GM19035 (cell line): ENCODE measurements around the gene PDP2.
A peak's percentile ranks its signal among the peaks of the same experiment; 100 is the strongest.
"Not testable (repeated sequence)": the region's sequence is repeated elsewhere in the genome, so short reads cannot be mapped to it uniquely, and the experiment has no call there.

Experiments used
- ATAC-seq: cut with Tn5 transposase; IDR thresholded peaks from one replicate; pipeline ENCODE4 v1.9.1; 2021; ENCODE audit not compliant: unreplicated experiment

PDP2 gene

DNA sequence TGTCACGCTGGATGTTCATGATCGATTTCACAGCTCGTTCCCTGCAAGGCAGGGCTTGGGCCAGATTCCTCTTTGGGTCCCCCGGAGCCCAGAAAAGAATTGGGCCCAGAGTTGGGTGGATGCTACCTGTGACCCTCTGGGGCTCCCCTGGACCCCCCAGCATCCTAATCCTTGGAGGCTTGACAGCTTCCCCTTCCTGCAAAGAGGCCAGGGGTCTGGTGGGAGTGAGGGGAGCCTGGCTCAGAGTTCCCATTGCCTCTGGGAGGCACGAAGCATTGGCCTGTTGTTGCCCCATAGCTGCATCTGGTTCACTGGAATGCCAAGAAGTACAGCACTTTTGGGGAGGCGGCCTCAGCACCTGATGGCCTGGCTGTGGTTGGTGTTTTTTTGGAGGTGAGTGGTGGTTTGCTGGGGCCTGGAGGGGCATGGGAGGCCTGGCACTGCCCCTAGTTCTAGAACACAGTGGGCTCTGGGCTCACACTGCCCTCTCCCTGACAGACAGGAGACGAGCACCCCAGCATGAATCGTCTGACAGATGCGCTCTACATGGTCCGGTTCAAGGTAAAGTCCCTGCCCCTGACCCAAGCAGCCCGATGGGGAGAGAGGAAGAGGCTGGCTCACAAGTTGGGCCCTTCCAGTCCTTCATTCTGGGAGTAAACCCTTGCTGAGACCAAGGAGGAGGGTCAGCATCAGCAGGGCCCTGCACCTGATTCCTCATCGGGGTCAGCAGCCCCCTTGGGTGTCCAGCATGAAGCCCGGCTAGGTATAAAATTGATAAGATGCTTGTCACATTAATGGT, 28.9 kb upstream of the PDP2 start:
- ATAC-seq, result no peak

DNA sequence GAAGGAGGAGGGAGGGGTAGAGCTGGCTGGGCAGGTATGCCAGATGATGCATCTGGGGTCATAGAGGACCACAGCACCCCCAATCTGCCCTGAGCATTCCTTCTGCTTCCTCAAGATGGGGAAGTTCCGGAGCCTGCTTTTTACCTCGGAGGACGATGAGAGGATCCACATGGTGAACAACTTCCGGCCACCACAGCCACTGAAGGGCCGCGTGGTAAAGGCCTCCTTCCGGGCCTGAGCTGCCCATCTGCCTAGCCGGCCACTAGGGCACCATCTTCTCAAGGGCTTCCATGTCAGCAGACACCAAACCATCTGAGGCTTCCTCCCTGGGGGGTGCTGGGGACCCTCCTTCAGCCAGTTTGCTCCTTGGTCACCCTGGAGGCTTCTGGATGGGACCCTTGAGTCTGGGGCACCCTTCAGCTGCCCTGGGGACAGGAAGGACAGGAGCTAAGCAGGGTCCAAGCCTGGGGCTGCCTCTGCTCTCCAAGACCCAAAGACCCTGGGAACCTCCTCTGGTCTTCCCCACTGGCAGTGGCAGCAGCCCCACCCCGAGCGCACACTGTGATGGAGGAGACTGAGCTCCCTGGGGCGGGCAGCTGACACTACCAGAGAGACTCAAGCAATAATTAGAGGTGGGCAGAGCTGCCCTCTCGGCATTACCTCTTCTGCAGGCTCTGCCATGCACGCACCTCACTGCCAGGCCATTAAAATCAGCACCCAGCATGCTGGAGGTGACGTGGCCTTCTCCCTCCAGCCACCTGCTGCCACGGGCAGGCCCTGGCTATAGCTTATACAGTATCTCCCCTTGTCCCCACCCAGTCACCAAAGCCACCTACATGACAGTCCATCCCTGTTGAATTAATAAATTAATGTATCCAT, 26.8 kb upstream of the PDP2 start:
- no peak for ATAC-seq

DNA sequence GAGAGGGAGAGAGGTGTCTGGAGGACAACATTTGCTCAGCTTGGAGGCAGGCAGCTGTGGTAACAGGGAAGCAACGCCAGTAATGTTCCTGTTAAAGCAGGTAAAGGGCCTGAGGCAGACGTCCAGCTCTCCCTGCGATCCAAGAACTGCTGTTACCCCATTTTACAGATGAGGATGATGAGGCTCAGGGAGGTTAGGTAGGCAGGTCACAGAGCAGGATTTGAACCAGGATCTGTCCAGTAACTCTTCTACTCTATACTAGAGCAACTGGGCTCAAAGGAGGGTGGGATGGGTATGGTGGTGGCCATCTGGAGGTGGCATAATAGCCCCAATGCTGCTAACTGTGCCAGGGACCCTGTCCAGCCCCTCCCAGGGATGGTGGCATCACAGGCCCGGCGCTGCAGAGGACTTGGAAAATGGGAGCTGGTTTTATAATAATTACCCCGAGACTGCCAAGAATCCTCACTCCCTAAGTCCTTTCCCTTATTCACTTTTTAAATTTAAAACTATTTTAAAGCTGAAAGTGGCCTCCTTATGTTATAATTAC, 24.1 kb upstream of the PDP2 start:
- no peak for ATAC-seq

DNA sequence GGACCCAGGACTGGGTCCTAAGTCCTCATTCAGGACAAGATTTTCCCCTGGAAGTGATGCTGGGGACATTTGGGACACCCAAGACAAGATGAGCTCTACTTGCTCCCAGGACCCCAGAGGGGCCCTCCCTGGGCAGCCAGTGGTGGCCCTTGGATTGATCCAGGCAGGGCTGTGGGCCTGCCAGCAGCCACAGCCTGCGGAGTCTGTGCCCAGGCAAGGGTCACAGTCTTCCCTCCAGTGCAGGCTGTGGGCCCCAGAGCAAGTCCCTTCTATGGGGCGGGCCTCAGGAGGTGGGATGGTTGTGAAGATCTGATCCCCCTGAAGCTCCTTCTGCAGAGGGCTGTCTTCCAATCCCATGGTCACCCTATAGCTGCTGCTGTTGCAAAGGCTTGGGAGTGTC, 23.5 kb upstream of the PDP2 start:
- ATAC-seq, result no peak

GRCh38 chr16:66857437-66857836, 22.9 kb upstream of the PDP2 start:
- ATAC-seq, result no peak

DNA sequence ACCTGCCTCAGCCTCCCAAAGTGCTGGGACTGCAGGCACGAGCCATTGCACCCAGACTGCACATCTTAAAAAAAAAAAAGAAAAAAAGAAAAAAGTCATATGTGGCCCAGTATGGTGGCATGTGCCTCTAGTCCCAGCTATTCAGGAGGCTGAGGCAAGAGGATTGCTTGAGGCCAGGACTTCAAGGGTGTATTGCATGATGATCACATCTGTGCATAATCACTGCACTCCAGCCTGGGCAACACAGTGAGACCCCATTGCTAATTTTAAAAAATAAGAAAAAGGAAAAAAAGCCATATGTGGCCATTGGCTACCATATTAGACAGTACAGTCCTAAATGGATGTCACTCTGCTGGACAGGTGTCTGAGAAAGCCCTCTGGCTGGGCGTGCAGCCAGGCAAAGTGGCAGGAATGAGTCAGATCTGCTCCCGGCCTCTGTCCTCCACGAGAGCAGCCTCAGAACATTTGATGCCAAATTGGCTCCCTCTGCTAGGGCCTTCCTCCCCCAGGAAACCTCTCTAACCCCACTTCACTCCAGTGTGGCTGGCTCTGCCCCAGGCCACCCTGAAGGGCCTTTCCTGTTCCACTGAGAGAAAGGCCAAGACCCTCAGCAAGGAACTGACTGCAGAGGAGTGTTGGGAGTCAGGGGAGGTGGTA, 21.4 kb upstream of the PDP2 start:
- no peak for ATAC-seq

DNA sequence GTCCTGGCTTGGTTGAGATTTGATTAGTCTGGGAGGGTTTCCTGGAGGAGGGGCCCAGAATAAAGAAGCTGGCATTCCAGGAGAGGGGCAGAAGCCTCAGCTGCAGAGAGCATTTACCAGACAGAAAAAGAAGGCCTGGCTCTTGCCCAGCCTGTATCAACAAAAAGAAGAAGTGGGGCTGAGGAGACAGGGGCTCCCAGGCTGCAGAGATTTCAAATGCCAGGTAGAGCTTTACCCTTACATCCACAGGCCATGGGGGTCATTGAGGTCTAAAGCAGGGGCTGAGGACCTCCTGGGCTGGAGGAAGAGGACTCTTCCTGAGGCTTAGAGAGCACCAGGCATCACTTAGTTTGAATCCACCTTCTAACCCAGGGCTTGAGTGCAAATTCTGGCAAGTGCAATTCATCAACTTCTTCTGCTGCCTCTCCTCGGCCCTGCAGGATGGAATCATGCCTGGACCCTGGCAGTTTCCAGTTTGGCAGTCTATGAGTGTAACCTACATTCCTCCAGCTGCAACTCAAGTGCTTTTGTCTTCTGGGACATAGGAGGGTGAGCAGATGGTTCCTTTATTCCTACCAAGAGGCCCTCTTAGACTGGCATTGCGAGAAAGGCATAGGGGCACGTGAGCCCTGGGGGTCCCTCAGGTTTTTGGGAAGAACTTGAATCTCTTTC, 20.8 kb upstream of the PDP2 start:
- no peak for ATAC-seq

GRCh38 chr16:66862023-66862520, 18.2 kb upstream of the PDP2 start:
- ATAC-seq, result no peak

GRCh38 chr16:66863707-66864106, 16.6 kb upstream of the PDP2 start:
- no peak for ATAC-seq

DNA sequence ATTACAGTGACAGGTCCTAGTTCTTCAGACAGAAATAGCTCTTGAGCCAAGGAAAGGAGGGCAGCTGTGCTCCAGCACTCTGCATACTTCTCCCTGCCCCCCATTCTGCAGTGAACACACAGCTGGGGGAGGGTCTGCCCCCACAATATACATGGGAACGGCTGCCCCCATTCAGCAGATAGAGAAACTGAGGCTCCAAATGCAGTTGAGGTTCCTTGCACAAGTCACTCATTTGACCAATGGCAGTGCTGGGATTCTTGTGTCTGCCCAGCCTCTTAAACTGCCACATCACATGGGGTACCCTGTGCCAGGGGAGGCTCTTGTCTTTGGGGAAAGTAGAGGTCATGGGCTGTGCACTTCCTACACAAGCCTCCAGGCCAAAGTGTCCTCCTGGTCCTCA, 10.9 kb upstream of the PDP2 start:
- no peak for ATAC-seq

- ATAC-seq, result not testable (repeated sequence)
These were observed 9.0 kb upstream of the PDP2 start for GRCh38 chr16:66871363-66871762.

DNA sequence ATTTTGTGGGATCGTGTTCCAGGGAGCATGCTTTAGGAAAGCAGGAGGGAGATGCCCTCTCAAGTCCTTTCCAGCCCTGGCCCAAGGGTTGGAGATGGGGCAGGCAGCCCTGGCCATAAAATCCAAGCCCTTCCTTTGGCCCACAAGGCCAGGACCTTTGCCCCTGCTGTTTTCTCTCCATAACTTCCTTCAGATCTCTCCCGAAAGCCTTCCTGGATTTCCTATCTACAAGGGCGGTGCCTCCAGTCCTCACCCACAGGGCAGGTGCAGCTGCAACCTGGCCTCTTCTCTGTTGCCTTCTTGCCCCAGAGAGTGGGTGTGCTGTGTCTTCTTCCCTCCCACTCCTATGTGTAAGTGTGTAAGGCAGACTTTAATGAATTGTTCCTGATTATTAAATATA, 8.5 kb upstream of the PDP2 start:
- ATAC-seq, result no peak

DNA sequence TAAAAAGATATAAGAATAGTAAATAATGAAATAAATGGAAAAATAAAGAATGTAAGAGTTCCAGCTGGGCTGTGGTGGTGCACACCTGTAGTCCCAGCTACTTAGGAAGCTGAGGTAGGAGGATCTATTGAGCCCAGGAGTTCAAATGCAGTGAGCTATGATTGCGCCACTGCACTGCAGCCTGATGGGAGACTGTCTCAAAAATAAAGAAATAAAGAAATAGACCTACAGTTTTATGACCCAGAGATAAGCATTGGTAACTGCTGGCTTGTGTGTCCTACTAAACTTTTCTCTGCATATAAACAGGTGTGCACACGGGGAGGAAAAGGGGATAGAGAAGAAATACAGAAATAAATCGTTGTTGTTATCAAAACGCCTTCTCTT, 7.8 kb upstream of the PDP2 start:
- ATAC-seq, result no peak

DNA sequence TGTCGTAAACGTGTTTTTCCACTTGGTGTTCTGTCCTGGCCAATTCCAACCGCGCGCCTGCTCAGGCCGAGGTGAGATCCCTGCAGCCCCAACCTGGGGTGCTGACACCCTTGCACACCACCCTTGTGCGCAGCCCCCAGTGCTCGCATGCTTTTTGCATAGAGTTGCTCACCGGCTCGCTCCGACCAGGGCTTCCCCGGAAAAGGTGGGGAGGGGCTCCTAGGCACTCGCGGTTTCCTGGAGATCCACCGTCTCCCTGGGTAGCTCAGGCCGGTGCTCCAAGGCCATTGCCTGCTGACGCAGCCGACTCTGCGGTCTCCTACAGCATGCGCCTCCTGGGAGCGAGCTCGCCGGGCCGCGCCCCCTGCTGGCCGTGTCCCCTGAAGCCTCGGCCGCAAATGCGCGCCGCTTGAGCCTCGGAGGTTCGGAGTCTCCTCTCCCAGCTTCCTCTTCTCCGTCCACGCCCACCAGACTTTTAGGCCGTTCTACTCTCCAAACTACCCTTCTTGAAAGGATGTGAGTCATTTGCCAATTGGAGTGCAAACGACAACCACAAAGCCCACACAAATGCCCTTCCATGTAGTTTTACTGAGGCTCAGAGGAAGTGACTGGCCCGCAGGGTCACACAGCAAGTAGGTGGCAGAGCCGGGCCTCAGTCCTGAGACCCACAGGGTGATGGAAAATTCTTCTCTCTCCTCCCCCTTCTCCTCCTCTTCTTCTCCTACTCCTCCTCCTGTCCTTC, 7.2 kb upstream of the PDP2 start:
- peak; percentile 82 for ATAC-seq

- no peak for ATAC-seq
These were observed 6.6 kb upstream of the PDP2 start for GRCh38 chr16:66873685-66874055.

- no peak for ATAC-seq
These were observed 6.1 kb upstream of the PDP2 start for GRCh38 chr16:66874079-66874775.

GRCh38 chr16:66878067-66878466, 2.2 kb upstream of the PDP2 start:
- ATAC-seq, result no peak

DNA sequence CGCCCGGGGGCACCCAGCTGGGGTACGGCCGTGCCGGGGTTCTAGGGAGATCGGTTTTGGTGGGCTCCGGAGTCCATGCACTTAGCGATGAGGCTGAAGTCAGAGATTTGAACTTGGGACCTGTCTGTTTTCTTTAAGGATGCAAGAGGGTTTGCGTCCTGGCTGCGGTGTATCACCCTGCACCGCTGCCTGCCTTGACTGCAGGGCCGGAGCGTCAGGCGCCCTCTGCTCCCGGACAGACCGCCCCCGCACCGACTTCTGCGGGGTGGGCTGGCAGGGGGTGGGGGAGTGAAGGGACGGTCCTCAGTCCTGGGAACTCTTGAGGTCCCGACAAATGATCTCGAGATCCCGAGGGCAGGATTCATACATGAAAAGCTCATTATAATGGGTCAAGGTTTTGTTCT, 701 bp downstream of the PDP2 start:
- ATAC-seq, result no peak

DNA sequence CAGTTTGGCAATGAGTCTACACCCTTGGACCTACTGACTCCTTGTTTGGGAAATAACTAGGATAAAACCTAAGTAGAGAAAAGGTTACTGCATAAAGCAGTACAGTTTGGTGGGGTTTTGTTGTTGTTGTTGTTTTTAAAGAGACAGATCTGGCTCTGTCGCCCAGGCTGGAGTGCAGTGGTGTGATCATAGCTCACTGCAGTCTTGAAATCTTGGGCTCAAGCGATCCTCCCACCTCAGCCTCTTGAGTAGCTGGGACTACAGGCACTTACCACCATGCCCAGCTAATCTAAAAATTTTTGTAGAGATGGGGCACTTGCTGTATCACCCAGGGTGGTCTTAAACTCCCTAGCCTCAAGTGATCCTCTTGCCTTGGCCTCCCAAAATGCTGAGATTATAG, 1.2 kb downstream of the PDP2 start:
- ATAC-seq, result no peak
